HEK293T (cell line): ENCODE results near the gene TOMT.

ENCODE experiments used
- CTCF ChIA-PET: fragments of 350-600 bp; formaldehyde crosslinking; extraction: SDS; loops from one replicate; lab custom pipeline; 2021; ENCODE audit warnings: antibody characterized with exemption, inconsistent platforms; lab: Yijun Ruan, JAX
- POLR2A ChIA-PET: fragments of 350-600 bp; formaldehyde crosslinking; extraction: SDS; loops from one replicate; lab custom pipeline; 2020; ENCODE audit warnings: antibody characterized with exemption, inconsistent platforms; lab: Yijun Ruan, JAX
- DNase-seq: peaks from one replicate; pipeline ENCODE4 v3.0.0; 2012; ENCODE audit warnings: mixed read lengths; ENCODE audit errors: extremely low spot score
- ARNT ChIP-seq: fragments of 450-650 bp; IDR thresholded peaks from 2 replicates; pipeline ENCODE4 v1.6.1; 2017; ENCODE audit warnings: mild to moderate bottlenecking
- BHLHE40 ChIP-seq: fragments of 450-650 bp; IDR thresholded peaks from 2 replicates; pipeline ENCODE4 v1.6.1; 2016; ENCODE audit warnings: mild to moderate bottlenecking, moderate library complexity, borderline replicate concordance
- CTBP1 ChIP-seq: fragments of 450-650 bp; IDR thresholded peaks from 2 replicates; pipeline ENCODE4 v1.6.1; 2016; ENCODE audit warnings: borderline replicate concordance
- ELF4 ChIP-seq: fragments of 450-650 bp; IDR thresholded peaks from 2 replicates; pipeline ENCODE4 v1.6.1; 2017; ENCODE audit warnings: antibody characterized with exemption
- FOXA1 ChIP-seq: fragments of 450-650 bp; IDR thresholded peaks from 2 replicates; pipeline ENCODE4 v1.6.1; 2016; ENCODE audit warnings: mild to moderate bottlenecking
- FOXK2 ChIP-seq: fragments of 450-650 bp; IDR thresholded peaks from 2 replicates; pipeline ENCODE4 v1.6.1; 2016; ENCODE audit warnings: mild to moderate bottlenecking
- FOXM1 ChIP-seq: fragments of 450-650 bp; IDR thresholded peaks from 2 replicates; pipeline ENCODE4 v1.6.1; 2017; ENCODE audit warnings: mild to moderate bottlenecking, borderline replicate concordance
- HDGF ChIP-seq: fragments of 450-650 bp; IDR thresholded peaks from 2 replicates; pipeline ENCODE4 v1.6.1; 2017; ENCODE audit warnings: antibody characterized with exemption, borderline replicate concordance
- L3MBTL2 ChIP-seq: fragments of 450-650 bp; conservative IDR thresholded peaks from 2 replicates; pipeline ENCODE4 v1.6.1; 2016; ENCODE audit warnings: mild to moderate bottlenecking
- LEF1 ChIP-seq: fragments of 450-650 bp; IDR thresholded peaks from 2 replicates; pipeline ENCODE4 v1.6.1; 2017; ENCODE audit warnings: mild to moderate bottlenecking, borderline replicate concordance
- NFRKB ChIP-seq: fragments of 450-650 bp; IDR thresholded peaks from 2 replicates; pipeline ENCODE4 v1.6.1; 2016; ENCODE audit warnings: mild to moderate bottlenecking, moderate library complexity
- PKNOX1 ChIP-seq: fragments of 450-650 bp; IDR thresholded peaks from 2 replicates; pipeline ENCODE4 v1.6.1; 2016
- SP1 ChIP-seq: fragments of 450-650 bp; IDR thresholded peaks from 2 replicates; pipeline ENCODE4 v1.6.1; 2017
- SUZ12 ChIP-seq: fragments of 450-650 bp; IDR thresholded peaks from 2 replicates; pipeline ENCODE4 v1.6.1; 2016; ENCODE audit warnings: mild to moderate bottlenecking
- TARDBP ChIP-seq: fragments of 450-650 bp; IDR thresholded peaks from 2 replicates; pipeline ENCODE4 v1.6.1; 2016
- ZNF384 ChIP-seq: fragments of 450-650 bp; IDR thresholded peaks from 2 replicates; pipeline ENCODE4 v1.6.1; 2016

Gene TOMT

GRCh38 chr11:72084076-72084475 lies 21.6 kb upstream of the TOMT start:
- TF ChIP-seq FOXA1 (no peak), SUZ12 (no peak), FOXK2 (no peak), ARNT (no peak), HDGF (no peak), NFRKB (no peak), SP1 (no peak), ZNF384 (no peak), FOXM1 (no peak), L3MBTL2 (no peak), LEF1 (no peak), CTBP1 (no peak), PKNOX1 (no peak), ELF4 (no peak)
- CTCF ChIA-PET, result interaction anchor here (5.7 kb wide), 1 partner anchor 59 kb away, joined by 31 read pairs; no protein-coding TSS in a partner anchor
- DNase-seq, result no peak
- POLR2A ChIA-PET, result no interaction called here

GRCh38 chr11:72084965-72085364 lies 20.8 kb upstream of the TOMT start:
- POLR2A ChIA-PET, result interaction anchor here (1.1 to 1.2 kb wide), 2 partner anchors 10 to 28 kb away, joined by 3 read pairs; partner anchors contain the start of gene ANAPC15
- DNase-seq, result no peak
- CTCF ChIA-PET, result interaction anchor here (5.7 kb wide), 1 partner anchor 60 kb away, joined by 31 read pairs; no protein-coding TSS in a partner anchor
- TF ChIP-seq CTBP1, result no peak
- no peak for TF ChIP-seq ZNF384
- no peak for TF ChIP-seq FOXM1
- no peak for TF ChIP-seq PKNOX1
- TF ChIP-seq NFRKB, result no peak
- no peak for TF ChIP-seq L3MBTL2
- no peak for TF ChIP-seq ARNT
- no peak for TF ChIP-seq HDGF
- no peak for TF ChIP-seq FOXK2
- no peak for TF ChIP-seq TARDBP
- no peak for TF ChIP-seq LEF1
- no peak for TF ChIP-seq SP1
- TF ChIP-seq FOXA1, result no peak
- no peak for TF ChIP-seq ELF4
- TF ChIP-seq SUZ12, result no peak
- no peak for TF ChIP-seq BHLHE40

- CTCF ChIA-PET, result interaction anchor here (5.7 kb wide), 1 partner anchor 61 kb away, joined by 31 read pairs; no protein-coding TSS in a partner anchor
- no peak for TF ChIP-seq CTBP1
- no peak for TF ChIP-seq TARDBP
- TF ChIP-seq BHLHE40, result no peak
- TF ChIP-seq ARNT, result no peak
- no peak for TF ChIP-seq HDGF
- POLR2A ChIA-PET, result interaction anchor here (1.1 to 1.2 kb wide), 2 partner anchors 11 to 27 kb away, joined by 3 read pairs; partner anchors contain the start of gene ANAPC15
- no peak for DNase-seq
Observed at GRCh38 chr11:72085621-72086351, 19.9 kb upstream of the TOMT start.

- POLR2A ChIA-PET, result no interaction called here
- CTCF ChIA-PET, result interaction anchor here (0.6 to 5.7 kb wide), 2 partner anchors 63 to 64 kb away, joined by 4 to 31 read pairs; no protein-coding TSS in a partner anchor
- no peak for DNase-seq
- TF ChIP-seq PKNOX1 (no peak), FOXA1 (no peak), ELF4 (no peak), L3MBTL2 (no peak), ARNT (no peak), HDGF (no peak), BHLHE40 (no peak), FOXK2 (no peak), LEF1 (no peak), SP1 (no peak), SUZ12 (no peak), TARDBP (no peak), FOXM1 (no peak), ZNF384 (no peak), CTBP1 (no peak), NFRKB (no peak)
Observed at GRCh38 chr11:72088076-72088808, 17.5 kb upstream of the TOMT start.

- ChIA-PET POLR2A (interaction anchor here (1.2 to 1.5 kb wide), 3 partner anchors 17 to 66 kb away, joined by 3 to 11 read pairs (median 5); partner anchors contain the start of gene ANAPC15), CTCF (interaction anchor here (0.6 to 4.0 kb wide), 10 partner anchors 9 to 82 kb away, joined by 3 to 38 read pairs (median 4); no protein-coding TSS in a partner anchor)
- DNase-seq, result peak; percentile 73
- no peak for TF ChIP-seq ARNT
- TF ChIP-seq L3MBTL2, result no peak
- no peak for TF ChIP-seq HDGF
- no peak for TF ChIP-seq ELF4
- TF ChIP-seq TARDBP, result no peak
Observed at GRCh38 chr11:72091292-72091691, 14.4 kb upstream of the TOMT start.

GRCh38 chr11:72098741-72099140 lies 7.0 kb upstream of the TOMT start:
- CTCF ChIA-PET, result no interaction called here
- DNase-seq, result no peak
- TF ChIP-seq SP1 (no peak), L3MBTL2 (no peak), PKNOX1 (no peak), ELF4 (no peak), LEF1 (no peak), FOXK2 (no peak), HDGF (no peak), BHLHE40 (no peak), FOXA1 (no peak), TARDBP (no peak), CTBP1 (no peak), NFRKB (no peak), ARNT (no peak), SUZ12 (no peak), ZNF384 (no peak), FOXM1 (no peak)
- POLR2A ChIA-PET, result no interaction called here
